ENCODE results near the gene SARS1. TPM values are rescaled to one million over a fixed set of nuclear protein-coding genes. Genes with fewer than 3 reads are reported as not detected.

SARS1 gene
- total RNA-seq, 1 donor from 2014 or later: 194 TPM

DNA sequence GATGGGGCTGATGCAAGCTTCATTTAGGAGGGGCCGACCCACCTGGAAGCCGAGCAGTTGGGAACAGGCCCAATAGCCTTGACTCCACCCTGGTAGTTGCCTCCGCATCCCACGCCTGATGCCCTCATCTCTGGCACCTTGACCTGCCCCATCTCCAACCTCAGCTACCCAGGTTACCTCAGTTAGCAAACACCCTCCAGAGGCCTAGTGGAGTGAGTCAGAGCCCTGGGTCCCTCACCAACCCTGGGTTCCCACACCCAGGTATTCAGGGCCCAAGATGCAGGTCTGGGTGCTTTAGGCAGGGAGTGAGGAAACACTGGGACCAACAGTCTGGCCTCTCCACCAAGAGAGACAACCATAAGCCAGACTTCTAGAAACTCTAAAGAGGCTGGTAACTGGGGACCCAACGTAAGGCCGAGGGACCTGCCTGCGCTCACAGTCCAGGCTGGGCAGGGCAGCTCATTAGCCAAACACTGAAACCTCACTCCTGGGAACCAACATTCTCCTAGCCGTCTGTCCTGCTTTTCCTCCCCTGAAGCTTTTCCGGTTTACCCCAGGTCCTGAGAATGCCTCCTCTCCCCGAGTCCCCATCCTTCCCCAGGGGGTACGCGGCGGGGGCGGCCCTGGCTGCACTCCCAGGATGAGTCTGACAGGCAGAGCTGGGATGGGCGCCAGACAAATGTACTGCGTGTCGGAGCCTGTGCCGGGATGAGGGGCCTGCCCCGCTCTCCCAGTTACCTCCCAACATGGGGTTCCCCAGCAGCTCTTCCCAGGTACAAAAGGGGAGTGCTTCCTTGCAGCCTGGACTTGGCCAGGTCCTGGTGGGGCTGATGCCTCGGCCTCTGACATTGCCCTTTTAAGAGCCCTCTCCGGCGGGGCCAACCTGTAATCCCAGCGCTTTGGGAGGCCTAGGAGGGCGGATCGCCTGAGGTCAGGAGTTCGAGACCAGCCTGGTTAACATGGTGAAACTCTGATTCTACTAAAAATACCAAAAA, 26.7 kb downstream of the SARS1 start:
- H3K27me3 ChIP-seq: no peaks in the 10 kb centered on the region
- H3K9me3 ChIP-seq: no peaks in the 10 kb centered on the region
- ATAC-seq (peak; percentile 53), DNase-seq (peak; percentile 74)
- no peak overlapping the region for H3K4me3 ChIP-seq
- intact Hi-C loops (cut with DNase I): no loop called here
- peaks cover 38% of the 10 kb centered on the region for H3K36me3 ChIP-seq
- TF ChIP-seq, protein P1, sequence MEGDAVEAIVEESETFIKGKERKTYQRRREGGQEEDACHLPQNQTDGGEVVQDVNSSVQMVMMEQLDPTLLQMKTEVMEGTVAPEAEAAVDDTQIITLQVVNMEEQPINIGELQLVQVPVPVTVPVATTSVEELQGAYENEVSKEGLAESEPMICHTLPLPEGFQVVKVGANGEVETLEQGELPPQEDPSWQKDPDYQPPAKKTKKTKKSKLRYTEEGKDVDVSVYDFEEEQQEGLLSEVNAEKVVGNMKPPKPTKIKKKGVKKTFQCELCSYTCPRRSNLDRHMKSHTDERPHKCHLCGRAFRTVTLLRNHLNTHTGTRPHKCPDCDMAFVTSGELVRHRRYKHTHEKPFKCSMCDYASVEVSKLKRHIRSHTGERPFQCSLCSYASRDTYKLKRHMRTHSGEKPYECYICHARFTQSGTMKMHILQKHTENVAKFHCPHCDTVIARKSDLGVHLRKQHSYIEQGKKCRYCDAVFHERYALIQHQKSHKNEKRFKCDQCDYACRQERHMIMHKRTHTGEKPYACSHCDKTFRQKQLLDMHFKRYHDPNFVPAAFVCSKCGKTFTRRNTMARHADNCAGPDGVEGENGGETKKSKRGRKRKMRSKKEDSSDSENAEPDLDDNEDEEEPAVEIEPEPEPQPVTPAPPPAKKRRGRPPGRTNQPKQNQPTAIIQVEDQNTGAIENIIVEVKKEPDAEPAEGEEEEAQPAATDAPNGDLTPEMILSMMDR (IDR thresholded peaks at IDR 0.05): no peak
- peaks cover 13% of the 10 kb centered on the region for H3K4me1 ChIP-seq
- H3K27ac ChIP-seq: peak overlapping the region; percentile 55

DNA sequence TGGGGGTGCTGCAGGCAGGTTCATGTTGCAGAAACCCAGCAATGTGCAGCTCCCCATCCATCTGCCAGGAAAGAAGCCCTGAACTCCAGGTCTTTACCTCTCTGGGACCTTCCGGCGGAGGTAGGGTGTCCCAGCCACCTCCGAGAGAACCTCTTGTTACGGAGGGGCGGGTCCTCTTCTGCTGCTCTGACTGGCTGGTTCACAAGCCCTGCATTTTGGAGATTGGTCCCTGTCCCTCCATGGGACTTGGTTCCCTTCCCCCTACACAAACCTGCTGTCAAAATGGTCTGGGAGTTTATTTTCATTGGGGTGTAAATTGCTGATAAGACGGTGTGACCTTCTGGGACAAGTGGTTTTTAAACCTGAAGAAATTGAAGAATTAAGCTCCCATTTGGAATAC, 27.6 kb downstream of the SARS1 start:
- intact Hi-C loops (cut with DNase I): no loop called here
- no peak overlapping the region for H3K27ac ChIP-seq
- DNase-seq (peak; percentile 62), ATAC-seq (peak; percentile 9)
- peaks cover 13% of the 10 kb centered on the region for H3K4me1 ChIP-seq
- H3K36me3 ChIP-seq: peaks cover 29% of the 10 kb centered on the region
- H3K9me3 ChIP-seq: no peaks in the 10 kb centered on the region
- TF ChIP-seq, protein P1 (IDR thresholded peaks at IDR 0.05): no peak
- H3K4me3 ChIP-seq: no peak overlapping the region
- no peaks in the 10 kb centered on the region for H3K27me3 ChIP-seq

DNA sequence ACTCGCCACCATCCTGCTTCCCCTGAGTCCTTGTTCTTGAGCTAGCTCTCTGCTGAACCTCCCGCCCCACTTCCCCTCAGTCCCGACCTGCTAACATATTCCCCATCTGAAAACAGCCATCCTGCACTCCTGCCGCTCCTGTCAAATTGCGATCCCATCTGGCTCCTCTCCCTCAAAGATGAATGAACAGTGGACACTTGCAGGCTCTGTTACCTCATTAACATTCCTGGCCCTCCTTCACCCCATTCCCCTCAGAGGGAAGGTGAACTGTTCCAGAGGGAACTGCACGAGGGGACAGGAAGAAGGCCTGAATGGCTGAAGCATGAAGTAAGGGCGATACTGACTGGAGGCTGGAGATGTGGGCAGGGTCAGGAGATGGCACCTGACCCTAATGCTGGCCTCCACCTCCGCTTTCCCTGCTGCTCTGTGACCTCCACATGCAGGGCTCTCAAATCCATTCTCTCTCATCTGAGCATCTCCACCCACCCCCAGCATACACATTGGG, 28.2 kb downstream of the SARS1 start:
- TF ChIP-seq, protein P1 (IDR thresholded peaks at IDR 0.05): no peak
- intact Hi-C loops (cut with DNase I): no loop called here
- ATAC-seq (peak; percentile 21), DNase-seq (peak; percentile 26)
- H3K36me3 ChIP-seq: peaks cover 23% of the 10 kb centered on the region
- H3K4me3 ChIP-seq: no peak overlapping the region
- no peaks in the 10 kb centered on the region for H3K9me3 ChIP-seq
- H3K27me3 ChIP-seq: no peaks in the 10 kb centered on the region
- no peak overlapping the region for H3K27ac ChIP-seq
- peaks cover 13% of the 10 kb centered on the region for H3K4me1 ChIP-seq

DNA sequence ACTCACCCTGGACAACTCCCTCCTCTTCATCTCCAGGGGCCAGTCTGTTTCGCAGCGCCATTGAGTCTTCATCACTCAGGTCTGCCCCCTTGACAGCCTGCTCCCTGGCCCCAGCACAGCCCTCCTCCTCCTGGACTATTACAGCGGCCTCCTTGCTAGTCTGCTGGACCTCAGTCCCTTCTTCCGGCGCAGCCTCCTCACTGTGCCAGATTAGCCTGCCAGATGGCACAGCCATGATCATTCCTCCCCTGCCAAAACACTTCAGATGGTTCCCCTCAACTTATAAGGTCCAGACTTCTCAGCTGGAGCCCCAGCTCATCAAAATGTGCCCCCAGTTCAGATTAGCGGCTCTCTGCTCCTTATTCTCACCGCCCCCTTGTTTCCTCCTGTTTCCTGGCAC, 28.7 kb downstream of the SARS1 start:
- Histone ChIP-seq H3K4me1 (peaks cover 13% of the 10 kb centered on the region), H3K27ac (no peak overlapping the region), H3K27me3 (no peaks in the 10 kb centered on the region), H3K9me3 (no peaks in the 10 kb centered on the region), H3K4me3 (no peak overlapping the region), H3K36me3 (peaks cover 18% of the 10 kb centered on the region)
- ATAC-seq (peak; percentile 4), DNase-seq (peak; percentile 58)
- intact Hi-C loops (cut with DNase I): no loop called here
- TF ChIP-seq, protein P1 (IDR thresholded peaks at IDR 0.05): no peak

DNA sequence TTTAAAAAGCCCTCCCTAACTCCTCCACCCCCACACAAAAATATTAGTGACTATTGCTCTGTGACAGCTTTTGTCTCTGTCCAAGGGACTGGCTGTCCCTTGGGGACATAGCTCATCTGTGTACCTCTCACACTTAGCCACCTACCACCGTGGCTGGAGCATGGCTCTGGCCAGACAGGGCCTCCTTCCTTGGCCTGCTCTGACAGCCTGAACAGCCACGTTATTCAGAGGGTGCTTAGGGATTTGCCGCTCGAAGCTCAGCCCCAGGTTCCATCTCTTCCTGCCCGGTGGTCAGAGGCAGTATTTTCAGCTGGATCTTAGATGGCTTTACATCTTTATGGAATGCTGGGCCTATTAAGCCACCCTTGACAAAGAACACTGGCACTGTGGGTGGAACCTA, 29.5 kb downstream of the SARS1 start:
- DNase-seq (peak; percentile 40), ATAC-seq (no peak)
- Histone ChIP-seq H3K9me3 (no peaks in the 10 kb centered on the region), H3K27me3 (no peaks in the 10 kb centered on the region), H3K36me3 (peaks cover 10% of the 10 kb centered on the region), H3K4me1 (peaks cover 13% of the 10 kb centered on the region), H3K4me3 (no peak overlapping the region), H3K27ac (no peak overlapping the region)
- intact Hi-C loops (cut with DNase I): no loop called here
- TF ChIP-seq, protein P1 (IDR thresholded peaks at IDR 0.05): no peak
